ENCODE data around the gene SUCLA2.
"Not testable (repeated sequence)": the region's sequence is repeated elsewhere in the genome, so short reads cannot be mapped to it uniquely, and the experiment has no call there.

The SUCLA2 gene

DNA sequence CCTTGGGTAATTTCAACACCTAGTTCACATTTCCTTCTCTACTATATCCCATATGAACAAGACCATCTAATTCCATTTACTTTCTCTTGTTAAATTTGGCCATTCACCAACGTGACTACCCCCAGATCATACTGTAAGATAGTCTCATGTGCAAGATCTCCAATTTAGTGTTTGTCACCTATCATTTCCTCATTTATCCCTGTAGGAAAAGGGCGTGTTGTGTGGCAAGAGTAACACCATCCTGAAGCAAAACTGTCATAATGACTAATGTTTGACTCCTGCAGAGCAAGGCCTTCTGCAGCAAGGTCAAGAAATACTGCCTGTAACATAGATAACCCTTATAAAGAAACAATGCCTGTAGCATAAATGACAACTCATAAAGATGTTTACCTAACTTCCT lies 51.3 kb downstream of the SUCLA2 start:
- Histone ChIP-seq H3K4me3 (ENCODE audit: low read length in 2 of 2) (no peak overlapping the region), H3K4me1 (ENCODE audit: control insufficient read depth, insufficient read depth, low read length) (no peaks in the 10 kb centered on the region), H3K9me3 (ENCODE audit: control insufficient read depth in 2 of 2, low read length in 2 of 2) (no peaks in the 10 kb centered on the region), H3K27me3 (ENCODE audit: control insufficient read depth in 1 of 2, insufficient read depth in 2 of 2, low read length in 2 of 2) (no peaks in the 10 kb centered on the region), H3K27ac (ENCODE audit: low read length) (no peak overlapping the region), H3K36me3 (ENCODE audit: control insufficient read depth in 2 of 2, insufficient read depth in 2 of 2, low read length in 2 of 2) (peaks cover 10 to 22% of the 10 kb centered on the region in 2 donors), H3K9ac (ENCODE audit: low read length in 2 of 2) (no peak overlapping the region)

DNA sequence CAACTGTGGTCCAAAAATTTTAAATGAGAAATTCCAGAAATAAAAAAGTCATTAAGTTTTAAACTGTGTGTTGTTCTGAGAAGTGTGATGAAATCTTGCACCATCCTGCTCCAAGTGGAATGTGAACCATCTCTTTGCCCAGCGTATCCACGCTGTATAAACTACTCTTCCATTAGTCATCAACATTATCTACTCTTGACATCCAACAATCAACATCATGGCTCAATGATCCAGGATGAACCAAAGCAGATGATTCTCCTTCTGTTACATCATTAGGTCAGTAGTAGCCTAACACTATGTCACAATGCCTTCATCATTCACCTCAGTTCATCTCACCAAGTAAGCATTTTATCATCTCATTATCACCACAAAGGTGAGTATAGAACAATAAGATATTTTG lies 55.3 kb downstream of the SUCLA2 start:
- H3K9me3 ChIP-seq (ENCODE audit: control insufficient read depth in 2 of 2, low read length in 2 of 2): no peaks in the 10 kb centered on the region
- no peak overlapping the region for H3K27ac ChIP-seq (ENCODE audit: low read length)
- H3K36me3 ChIP-seq (ENCODE audit: control insufficient read depth in 2 of 2, insufficient read depth in 2 of 2, low read length in 2 of 2): peaks cover 12 to 28% of the 10 kb centered on the region in 2 donors
- H3K27me3 ChIP-seq (ENCODE audit: control insufficient read depth in 1 of 2, insufficient read depth in 2 of 2, low read length in 2 of 2): no peaks in the 10 kb centered on the region
- no peak overlapping the region for H3K9ac ChIP-seq (ENCODE audit: low read length in 2 of 2)
- H3K4me1 ChIP-seq (ENCODE audit: control insufficient read depth, insufficient read depth, low read length): no peaks in the 10 kb centered on the region
- H3K4me3 ChIP-seq (ENCODE audit: low read length in 2 of 2): no peak overlapping the region

DNA sequence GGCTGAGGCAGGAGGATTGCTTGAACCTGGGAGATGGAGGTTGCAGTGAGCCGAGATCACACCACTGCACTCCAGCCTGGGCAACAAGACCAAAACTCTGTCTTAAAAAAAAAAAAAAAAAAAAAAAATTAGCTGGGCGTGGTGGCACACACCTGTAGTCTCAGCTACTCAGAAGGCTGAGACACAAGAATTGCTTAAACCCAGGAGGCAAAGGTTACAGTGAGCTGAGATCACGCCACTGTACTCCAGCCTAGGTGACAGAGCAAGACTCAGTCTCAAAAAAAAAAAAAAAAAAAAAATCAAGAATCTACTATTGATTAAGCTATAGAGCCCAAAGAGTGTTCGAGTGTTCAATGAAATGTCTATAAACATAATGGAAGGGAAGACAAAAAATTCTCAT lies 55.9 kb downstream of the SUCLA2 start:
- not testable (repeated sequence) for H3K27ac ChIP-seq (ENCODE audit: low read length)
- peaks cover 10 to 27% of the 10 kb centered on the region in 2 donors for H3K36me3 ChIP-seq (ENCODE audit: control insufficient read depth in 2 of 2, insufficient read depth in 2 of 2, low read length in 2 of 2)

DNA sequence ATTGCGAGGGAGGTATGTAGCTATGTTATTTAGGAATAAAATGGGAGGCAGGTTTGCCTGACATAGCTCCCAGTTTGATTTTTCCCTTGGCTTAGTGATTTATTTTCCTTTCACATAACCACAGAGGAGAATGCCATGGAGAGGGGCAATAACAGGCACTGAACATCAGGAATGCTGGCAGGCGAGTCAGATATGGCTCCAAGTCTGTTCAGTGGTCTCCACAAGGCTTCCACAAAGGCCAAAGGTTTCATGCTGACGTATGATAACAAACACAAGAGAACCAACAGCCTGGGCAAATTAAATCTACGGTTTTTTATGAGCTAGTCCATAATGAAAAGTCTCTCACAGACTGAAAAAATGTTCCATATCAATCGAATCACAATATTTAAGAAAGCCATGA lies 66.7 kb downstream of the SUCLA2 start:
- Histone ChIP-seq H3K4me3 (ENCODE audit: low read length in 2 of 2) (no peak overlapping the region), H3K4me1 (ENCODE audit: control insufficient read depth, insufficient read depth, low read length) (no peaks in the 10 kb centered on the region), H3K9me3 (ENCODE audit: control insufficient read depth in 2 of 2, low read length in 2 of 2) (no peaks in the 10 kb centered on the region), H3K27me3 (ENCODE audit: control insufficient read depth in 1 of 2, insufficient read depth in 2 of 2, low read length in 2 of 2) (no peaks in the 10 kb centered on the region), H3K36me3 (ENCODE audit: control insufficient read depth in 2 of 2, insufficient read depth in 2 of 2, low read length in 2 of 2) (peaks cover 4 to 6% of the 10 kb centered on the region in 2 donors), H3K9ac (ENCODE audit: low read length in 2 of 2) (no peak overlapping the region), H3K27ac (ENCODE audit: low read length) (no peak overlapping the region)

More for the DNA sequence above, 55.9 kb downstream of the SUCLA2 start:
- not testable (repeated sequence) for H3K9ac ChIP-seq (ENCODE audit: low read length in 2 of 2); H3K9me3 ChIP-seq (ENCODE audit: control insufficient read depth in 2 of 2, low read length in 2 of 2); H3K4me1 ChIP-seq (ENCODE audit: control insufficient read depth, insufficient read depth, low read length); H3K4me3 ChIP-seq (ENCODE audit: low read length in 2 of 2); H3K27me3 ChIP-seq (ENCODE audit: control insufficient read depth in 1 of 2, insufficient read depth in 2 of 2, low read length in 2 of 2)

DNA sequence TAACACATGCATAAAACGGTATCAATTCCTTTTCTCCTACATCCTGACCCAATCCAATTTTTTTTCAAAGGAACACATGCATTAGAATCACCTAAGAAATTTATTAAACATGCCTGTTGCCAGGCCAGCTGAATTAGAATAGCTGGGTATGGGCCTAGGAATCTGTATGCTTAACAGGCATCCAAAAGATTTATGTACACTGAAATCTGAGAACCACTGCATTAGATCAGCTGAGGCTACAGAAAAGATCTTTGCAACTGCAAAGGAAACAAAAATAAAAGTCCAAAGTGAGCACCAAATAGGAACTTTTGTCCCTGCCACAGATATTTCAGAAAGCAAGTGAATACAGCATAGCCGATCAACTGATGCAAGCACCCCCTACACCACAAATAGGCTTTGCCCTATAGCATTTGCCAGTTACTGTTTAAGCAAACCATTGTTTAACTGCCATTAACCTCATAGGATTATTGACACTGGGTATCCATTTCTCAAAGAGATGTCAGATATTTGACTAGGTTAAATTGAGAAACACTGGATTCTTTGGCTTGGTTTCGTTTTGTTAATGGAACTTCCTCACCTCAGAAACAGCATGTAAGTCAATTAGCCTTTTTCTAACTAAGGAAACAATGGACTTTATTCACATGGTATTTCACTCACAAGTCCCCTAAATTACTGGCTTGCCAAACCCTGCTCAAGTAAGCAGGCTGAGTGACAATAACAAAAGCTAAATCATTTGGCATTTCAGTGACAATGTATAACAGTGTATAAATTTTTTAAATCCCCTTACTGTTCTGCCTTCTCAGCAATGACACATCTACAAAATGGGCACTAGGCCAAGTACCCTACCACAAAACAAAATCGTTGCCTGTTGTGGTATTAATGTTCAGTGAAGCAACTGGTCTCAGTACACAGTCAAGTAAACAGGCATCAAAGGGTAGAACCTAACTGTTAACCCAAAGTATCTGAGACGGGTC lies 67.8 kb downstream of the SUCLA2 start:
- no peak overlapping the region for H3K27ac ChIP-seq (ENCODE audit: low read length)
- no peaks in the 10 kb centered on the region for H3K4me1 ChIP-seq (ENCODE audit: control insufficient read depth, insufficient read depth, low read length)
- H3K9me3 ChIP-seq (ENCODE audit: control insufficient read depth in 2 of 2, low read length in 2 of 2): no peaks in the 10 kb centered on the region
- H3K36me3 ChIP-seq (ENCODE audit: control insufficient read depth in 2 of 2, insufficient read depth in 2 of 2, low read length in 2 of 2): peaks cover 3% of the 10 kb centered on the region in 2 donors
- H3K27me3 ChIP-seq (ENCODE audit: control insufficient read depth in 1 of 2, insufficient read depth in 2 of 2, low read length in 2 of 2): no peaks in the 10 kb centered on the region
- no peak overlapping the region for H3K9ac ChIP-seq (ENCODE audit: low read length in 2 of 2)
- no peak overlapping the region for H3K4me3 ChIP-seq (ENCODE audit: low read length in 2 of 2)

DNA sequence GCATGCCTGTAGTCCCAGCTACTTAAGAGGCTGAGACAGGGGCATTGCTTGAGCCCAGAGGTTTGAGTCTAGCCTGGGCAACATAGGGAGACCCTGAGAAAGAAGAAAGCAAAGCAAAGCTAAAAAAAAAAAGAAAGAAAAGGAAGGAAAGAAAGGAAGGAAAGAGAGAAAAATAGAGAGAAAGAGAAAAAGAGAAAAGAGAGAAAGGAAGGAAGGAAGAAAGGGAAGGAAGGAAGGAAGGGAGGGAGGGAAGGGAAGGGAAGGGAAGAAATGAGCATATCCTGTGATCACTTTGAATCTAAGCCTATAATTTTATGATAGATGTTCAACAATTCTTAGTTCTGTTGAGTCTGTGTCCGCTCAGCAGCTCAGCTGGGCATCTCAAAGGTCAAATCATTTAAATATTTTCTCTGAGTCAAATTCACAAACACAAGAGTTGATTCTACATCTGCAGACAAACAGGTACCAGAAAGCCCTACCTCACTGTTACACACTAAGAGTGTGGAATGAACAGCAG lies 70.4 kb downstream of the SUCLA2 start:
- Histone ChIP-seq H3K9ac (ENCODE audit: low read length in 2 of 2) (no peak overlapping the region), H3K27me3 (ENCODE audit: control insufficient read depth in 1 of 2, insufficient read depth in 2 of 2, low read length in 2 of 2) (no peaks in the 10 kb centered on the region), H3K4me3 (ENCODE audit: low read length in 2 of 2) (no peak overlapping the region), H3K27ac (ENCODE audit: low read length) (no peak overlapping the region), H3K9me3 (ENCODE audit: control insufficient read depth in 2 of 2, low read length in 2 of 2) (no peaks in the 10 kb centered on the region), H3K36me3 (ENCODE audit: control insufficient read depth in 2 of 2, insufficient read depth in 2 of 2, low read length in 2 of 2) (no peaks in the 10 kb centered on the region), H3K4me1 (ENCODE audit: control insufficient read depth, insufficient read depth, low read length) (no peaks in the 10 kb centered on the region)

DNA sequence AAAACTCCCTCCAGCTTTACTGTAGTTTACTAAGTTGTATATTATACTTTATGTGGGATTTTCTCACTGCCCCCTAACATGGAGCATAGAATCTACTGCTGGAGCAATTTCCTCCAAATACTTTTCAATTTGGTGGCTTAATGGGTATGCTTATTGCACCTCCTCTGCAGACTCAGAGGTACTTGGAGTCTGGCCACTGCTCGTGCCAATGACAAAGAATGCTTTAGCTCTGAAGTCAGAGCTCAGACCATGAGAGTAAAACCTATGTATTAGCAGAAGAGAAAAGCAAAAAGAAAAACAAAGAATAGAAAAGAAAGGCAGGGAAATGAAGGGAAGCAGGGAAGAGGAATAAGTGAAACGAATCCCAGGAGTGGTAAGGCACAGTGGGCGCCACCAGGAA lies 71.9 kb downstream of the SUCLA2 start:
- Histone ChIP-seq H3K9ac (ENCODE audit: low read length in 2 of 2) (no peak overlapping the region), H3K9me3 (ENCODE audit: control insufficient read depth in 2 of 2, low read length in 2 of 2) (no peaks in the 10 kb centered on the region), H3K27me3 (ENCODE audit: control insufficient read depth in 1 of 2, insufficient read depth in 2 of 2, low read length in 2 of 2) (no peaks in the 10 kb centered on the region), H3K27ac (ENCODE audit: low read length) (no peak overlapping the region), H3K4me3 (ENCODE audit: low read length in 2 of 2) (no peak overlapping the region), H3K4me1 (ENCODE audit: control insufficient read depth, insufficient read depth, low read length) (no peaks in the 10 kb centered on the region), H3K36me3 (ENCODE audit: control insufficient read depth in 2 of 2, insufficient read depth in 2 of 2, low read length in 2 of 2) (no peaks in the 10 kb centered on the region)

DNA sequence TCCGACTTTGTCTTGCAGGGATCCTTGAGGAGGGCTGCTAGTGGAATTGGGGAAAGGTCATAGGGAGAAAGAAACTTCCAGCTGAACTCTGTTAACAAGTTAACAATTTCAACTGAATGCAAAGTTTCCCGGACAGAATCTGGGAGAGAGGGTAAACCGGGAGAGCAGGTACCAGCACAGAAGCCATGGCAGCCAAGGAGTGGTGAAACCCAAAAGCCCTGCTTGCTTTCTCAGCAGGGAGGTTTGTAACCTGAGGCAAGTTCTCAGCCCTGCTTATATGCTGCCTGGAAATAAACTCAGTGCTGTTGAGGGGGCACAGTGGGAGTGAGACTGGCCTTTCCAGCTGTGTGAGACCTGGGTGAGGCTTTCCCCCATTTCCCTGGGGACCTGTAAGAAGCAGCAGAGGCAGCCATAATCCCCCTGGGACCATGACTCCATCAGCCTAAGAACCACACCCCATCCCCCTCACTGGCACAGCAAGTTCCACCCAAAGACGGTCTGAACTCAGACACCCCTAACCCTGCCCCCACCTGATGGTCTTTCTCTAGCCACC lies 84.0 kb downstream of the SUCLA2 start:
- H3K4me3 ChIP-seq (ENCODE audit: low read length in 2 of 2): no peak overlapping the region
- H3K36me3 ChIP-seq (ENCODE audit: control insufficient read depth in 2 of 2, insufficient read depth in 2 of 2, low read length in 2 of 2): peaks cover 0 to 4% of the 10 kb centered on the region in 2 donors
- H3K27ac ChIP-seq (ENCODE audit: low read length): no peak overlapping the region
- H3K4me1 ChIP-seq (ENCODE audit: control insufficient read depth, insufficient read depth, low read length): no peaks in the 10 kb centered on the region
- no peak overlapping the region for H3K9ac ChIP-seq (ENCODE audit: low read length in 2 of 2)
- H3K9me3 ChIP-seq (ENCODE audit: control insufficient read depth in 2 of 2, low read length in 2 of 2): peaks cover 0 to 4% of the 10 kb centered on the region in 2 donors
- no peaks in the 10 kb centered on the region for H3K27me3 ChIP-seq (ENCODE audit: control insufficient read depth in 1 of 2, insufficient read depth in 2 of 2, low read length in 2 of 2)

DNA sequence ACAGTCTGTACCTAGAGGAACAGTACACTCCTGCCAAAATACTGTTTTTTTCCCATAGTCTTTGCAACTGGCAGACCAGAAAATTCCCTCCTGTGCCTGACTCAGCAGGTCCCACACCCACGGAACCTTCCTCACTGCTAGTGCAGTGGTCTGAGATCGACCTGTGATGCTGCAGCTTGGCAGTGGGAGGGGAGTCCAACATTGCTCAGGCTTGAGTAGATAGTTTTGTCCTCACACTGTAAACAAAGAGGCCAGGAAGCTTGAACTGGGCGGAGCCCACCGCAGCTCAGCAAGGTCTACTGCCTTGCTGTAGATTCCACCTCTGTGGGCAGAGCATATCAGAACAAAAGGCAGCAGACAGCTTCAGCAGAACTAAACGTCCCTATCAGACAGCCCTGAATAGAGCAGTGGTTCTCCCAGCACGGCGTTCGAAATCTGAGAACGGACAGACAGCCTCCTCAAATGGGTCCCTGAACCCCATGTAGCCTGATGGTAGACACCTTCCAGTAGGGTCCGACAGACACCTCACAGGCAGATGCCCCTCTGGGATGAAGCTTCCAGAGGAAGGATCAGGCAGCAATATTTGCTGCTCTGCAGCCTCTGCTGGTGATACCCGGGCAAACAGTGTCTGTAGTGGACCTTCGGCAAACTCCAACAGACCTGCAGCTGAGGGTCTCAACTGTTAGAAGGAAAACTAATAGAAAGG lies 92.7 kb downstream of the SUCLA2 start:
- Histone ChIP-seq H3K9ac (ENCODE audit: low read length in 2 of 2) (no peak overlapping the region), H3K27me3 (ENCODE audit: control insufficient read depth in 1 of 2, insufficient read depth in 2 of 2, low read length in 2 of 2) (no peaks in the 10 kb centered on the region), H3K36me3 (ENCODE audit: control insufficient read depth in 2 of 2, insufficient read depth in 2 of 2, low read length in 2 of 2) (no peaks in the 10 kb centered on the region), H3K4me3 (ENCODE audit: low read length in 2 of 2) (no peak overlapping the region), H3K27ac (ENCODE audit: low read length) (no peak overlapping the region), H3K4me1 (ENCODE audit: control insufficient read depth, insufficient read depth, low read length) (no peaks in the 10 kb centered on the region), H3K9me3 (ENCODE audit: control insufficient read depth in 2 of 2, low read length in 2 of 2) (no peaks in the 10 kb centered on the region)

DNA sequence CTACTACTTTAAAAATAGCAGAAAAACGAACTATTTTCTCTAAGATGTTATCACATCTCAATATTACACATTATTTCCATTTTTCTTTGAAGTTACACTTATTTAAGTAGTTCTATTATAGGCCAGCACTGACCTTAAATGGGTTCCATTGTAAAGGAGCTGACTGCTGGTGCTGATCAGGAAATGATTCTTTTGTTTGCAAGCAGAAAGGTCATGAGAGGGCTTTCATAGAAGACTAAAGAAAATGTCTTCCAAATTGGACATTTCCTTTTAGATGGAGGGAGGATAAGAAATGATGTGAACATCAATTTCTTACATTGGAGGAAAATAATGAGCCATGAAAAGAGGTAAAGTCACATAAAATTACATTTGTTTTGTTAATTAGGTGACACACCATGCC lies 96.2 kb downstream of the SUCLA2 start:
- Histone ChIP-seq H3K9me3 (ENCODE audit: control insufficient read depth in 2 of 2, low read length in 2 of 2) (no peaks in the 10 kb centered on the region), H3K27me3 (ENCODE audit: control insufficient read depth in 1 of 2, insufficient read depth in 2 of 2, low read length in 2 of 2) (no peaks in the 10 kb centered on the region), H3K27ac (ENCODE audit: low read length) (no peak overlapping the region)

More for the DNA sequence above, 96.2 kb downstream of the SUCLA2 start:
- Histone ChIP-seq H3K36me3 (ENCODE audit: control insufficient read depth in 2 of 2, insufficient read depth in 2 of 2, low read length in 2 of 2) (no peaks in the 10 kb centered on the region), H3K9ac (ENCODE audit: low read length in 2 of 2) (no peak overlapping the region), H3K4me1 (ENCODE audit: control insufficient read depth, insufficient read depth, low read length) (no peaks in the 10 kb centered on the region), H3K4me3 (ENCODE audit: low read length in 2 of 2) (no peak overlapping the region)
